ENCODE data around the gene SNU13.
"Not testable (repeated sequence)": the region's sequence is repeated elsewhere in the genome, so short reads cannot be mapped to it uniquely, and the experiment has no call there.

The SNU13 gene

DNA sequence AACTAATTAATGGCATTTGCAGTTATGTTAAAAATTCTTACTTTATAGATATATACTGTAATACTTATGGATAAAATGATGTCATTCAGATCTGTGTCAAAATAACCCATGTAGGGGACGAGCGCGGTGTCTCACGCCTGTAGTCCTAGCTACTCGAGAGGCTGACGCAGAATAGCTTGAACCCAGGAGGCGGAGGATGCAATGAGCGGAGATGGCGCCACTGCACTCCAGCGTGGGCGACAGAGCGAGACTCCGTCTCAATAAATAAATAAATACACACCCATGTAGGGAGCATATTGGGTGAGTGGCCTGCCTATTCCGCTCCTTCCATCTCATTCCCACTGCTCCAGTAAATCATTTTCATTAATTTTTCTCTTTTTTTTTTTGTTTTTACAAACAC, 7.1 kb downstream of the SNU13 start:
- DNase-seq (ENCODE audit: low spot score) = no peak

DNA sequence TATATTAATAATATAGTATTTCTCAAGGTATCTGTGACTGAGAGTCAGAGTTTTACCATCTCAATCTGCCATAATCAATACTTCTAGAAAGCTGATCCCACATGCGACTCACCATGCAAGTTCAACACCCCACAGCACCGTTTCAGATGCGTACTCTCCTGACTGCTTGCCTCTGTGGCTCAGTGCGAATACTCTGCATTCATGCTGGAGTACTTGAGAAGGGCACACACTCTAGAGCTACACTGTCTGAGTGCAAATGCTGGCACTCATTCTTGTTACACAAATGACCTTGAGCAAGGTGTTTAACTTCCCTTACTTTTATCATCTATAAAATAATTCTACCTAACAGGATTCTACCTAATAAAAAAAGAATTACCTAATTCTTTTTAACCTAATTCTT, 12.5 kb downstream of the SNU13 start:
- DNase-seq (ENCODE audit: low spot score) = no peak

DNA sequence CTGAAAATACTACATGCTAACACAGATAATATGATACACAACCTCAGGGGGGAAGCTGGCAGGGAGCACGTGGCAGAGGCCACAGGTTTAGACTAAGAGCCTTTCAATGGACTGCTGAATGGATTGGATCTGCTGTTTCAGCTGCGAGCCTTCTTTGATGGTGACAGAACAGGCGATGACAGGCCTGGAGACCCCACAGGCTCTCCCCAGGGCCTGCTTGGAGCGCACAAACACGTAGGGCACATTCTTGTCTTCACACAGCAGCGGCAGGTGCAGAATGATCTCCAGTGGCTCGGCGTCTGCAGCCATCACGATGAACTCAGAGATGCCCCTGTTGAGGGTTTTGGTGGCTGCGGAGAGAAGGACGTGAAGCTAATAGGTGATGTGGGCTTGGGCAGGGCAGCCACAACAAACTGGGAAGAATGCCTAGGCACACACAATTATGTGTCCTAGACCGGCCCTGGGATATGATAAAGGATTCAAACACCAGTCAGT, 13.8 kb downstream of the SNU13 start:
- no peak for DNase-seq (ENCODE audit: low spot score)

DNA sequence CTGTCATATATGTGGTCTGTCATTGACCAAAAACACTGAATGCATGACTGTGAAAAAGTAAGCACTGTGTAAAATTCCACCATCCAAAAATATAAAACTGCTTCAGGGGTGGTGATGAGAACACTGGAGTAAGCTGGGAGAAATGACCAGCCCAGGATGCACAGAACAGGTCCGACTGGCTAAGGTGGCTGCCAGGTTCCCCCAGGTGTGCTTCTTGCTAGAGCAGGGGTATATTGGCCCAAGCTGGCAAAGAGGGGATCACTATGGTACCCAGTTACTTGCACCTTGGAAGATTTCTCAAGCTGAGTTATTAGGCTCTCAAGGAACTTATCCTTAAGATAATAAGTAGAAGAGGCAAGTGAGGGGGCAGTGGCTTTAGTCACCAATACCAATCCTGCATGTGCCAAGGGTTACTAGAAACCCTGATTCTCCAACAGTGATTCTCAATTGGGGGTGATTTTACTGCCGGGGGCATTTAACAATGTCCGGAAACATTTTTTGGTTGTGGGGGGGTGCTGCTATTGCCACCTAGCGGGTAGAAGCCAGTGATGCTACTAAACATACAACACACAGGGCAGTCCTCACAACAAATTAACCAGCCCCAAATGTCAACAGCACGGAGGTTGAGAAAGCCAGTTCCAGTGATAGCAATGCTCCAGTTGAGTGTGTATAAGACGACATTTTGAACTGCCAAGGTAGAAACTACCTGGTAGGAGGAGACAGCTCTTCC, 15.7 kb downstream of the SNU13 start:
- no peak for DNase-seq (ENCODE audit: low spot score)

DNA sequence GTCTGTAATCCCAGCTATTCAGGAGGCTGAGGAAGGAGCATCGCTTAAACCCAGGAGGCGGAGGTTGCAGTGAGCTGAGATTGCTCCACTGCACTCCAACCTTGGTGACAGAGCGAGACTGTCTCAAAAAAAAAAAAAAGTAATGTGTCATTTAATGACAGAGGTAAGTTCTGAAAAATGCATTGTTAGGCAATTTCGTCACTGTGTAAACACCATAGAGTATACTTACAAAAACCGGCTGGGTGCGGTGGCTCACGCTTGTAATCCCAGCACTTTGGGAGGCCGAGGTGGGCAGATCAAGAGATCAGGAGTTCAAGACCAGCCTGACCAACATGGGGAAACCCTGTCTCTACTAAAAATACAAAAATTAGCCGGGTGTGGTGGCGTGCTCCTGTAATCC, 16.6 kb downstream of the SNU13 start:
- not testable (repeated sequence) for DNase-seq (ENCODE audit: low spot score)

DNA sequence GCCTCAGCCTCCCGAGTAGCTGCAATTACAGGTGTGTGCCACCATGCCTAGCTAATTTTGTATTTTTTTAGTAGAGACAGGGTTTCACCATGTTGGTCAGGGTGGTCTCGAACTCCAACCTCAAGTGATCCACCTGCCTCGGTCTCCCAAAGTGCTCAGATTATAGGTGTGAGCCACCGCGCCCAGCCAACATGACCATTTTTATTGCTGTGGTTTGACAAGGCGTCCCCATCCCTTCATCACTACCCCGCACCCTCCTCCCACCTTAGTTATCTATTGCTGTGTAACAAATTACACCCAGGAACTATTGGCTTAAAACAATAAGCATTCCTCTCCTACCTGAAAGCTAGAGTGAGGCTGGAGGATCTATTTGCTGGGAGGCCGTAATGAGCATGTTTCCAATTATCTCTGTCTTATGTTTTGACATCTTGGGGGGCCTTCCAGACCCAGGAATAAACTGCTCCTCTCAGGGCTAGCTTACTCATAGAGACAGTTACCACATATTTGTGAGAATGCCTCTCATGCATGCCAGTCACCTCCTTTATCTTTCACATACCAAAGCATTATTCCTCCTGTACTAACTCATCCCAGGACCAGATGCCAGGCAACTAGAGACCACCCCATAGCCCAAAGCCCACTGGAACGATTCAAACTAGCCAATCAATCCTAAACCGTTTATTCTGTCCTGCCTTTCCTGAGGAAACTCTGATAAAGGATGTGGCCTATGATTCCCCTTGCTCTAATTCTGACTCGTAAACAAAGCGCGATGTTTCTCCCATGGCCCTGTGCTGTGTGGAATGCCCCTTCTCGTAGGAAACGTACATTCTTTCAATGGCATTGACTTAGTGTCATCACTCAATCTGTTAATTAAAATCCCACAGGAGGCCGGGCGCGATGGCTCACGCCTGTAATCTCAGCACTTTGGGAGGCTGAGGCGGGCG, 19.4 kb downstream of the SNU13 start:
- DNase-seq (ENCODE audit: low spot score) = no peak

DNA sequence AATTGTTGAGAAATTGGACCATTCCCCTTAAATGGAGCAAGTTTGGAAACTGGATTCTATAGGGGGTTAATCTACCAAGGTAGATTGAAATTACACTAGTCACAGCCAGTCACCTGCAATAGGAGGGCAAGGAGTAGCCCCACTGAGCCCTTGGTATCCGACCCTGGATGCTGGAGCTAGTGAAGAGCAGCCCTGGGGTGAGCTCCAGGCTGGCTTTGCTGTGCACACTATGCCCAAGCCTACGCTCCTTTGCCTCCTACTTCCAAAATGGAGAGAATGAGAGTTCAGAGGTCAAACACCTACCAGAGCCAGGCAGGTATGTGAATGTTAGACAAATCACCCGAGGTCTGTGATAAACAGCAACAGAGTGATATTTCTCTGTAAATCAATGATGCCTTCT, 23.7 kb downstream of the SNU13 start:
- no peak for DNase-seq (ENCODE audit: low spot score)

DNA sequence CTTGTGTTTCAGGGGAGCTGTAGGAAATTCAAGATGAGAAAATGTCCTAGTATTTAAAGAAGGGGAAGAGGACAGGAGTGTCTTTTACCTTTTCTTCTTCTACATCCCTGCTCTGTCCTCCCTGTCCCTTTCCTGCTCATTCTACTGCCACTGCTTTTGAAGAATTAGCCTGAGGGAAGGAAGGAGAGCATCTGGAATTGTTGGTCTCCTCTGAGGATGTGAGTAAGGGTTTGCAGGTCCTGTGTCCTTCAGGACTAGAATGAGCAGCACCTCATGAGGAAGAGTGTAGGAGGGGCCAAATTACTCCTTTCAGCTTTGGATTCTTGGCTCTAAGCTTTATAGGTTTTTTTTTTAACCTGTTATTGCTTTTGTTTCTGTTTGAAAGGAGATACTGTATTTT, 24.2 kb downstream of the SNU13 start:
- no peak for DNase-seq (ENCODE audit: low spot score)

DNA sequence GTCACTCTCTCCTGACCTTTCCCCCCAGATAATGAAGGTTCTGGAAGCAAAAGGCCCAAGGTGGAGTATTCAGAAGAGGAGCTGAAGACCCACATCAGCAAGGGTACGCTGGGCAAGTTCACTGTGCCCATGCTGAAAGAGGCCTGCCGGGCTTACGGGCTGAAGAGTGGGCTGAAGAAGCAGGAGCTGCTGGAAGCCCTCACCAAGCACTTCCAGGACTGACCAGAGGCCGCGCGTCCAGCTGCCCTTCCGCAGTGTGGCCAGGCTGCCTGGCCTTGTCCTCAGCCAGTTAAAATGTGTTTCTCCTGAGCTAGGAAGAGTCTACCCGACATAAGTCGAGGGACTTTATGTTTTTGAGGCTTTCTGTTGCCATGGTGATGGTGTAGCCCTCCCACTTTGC, 25.1 kb downstream of the SNU13 start:
- not testable (repeated sequence) for DNase-seq (ENCODE audit: low spot score)

DNA sequence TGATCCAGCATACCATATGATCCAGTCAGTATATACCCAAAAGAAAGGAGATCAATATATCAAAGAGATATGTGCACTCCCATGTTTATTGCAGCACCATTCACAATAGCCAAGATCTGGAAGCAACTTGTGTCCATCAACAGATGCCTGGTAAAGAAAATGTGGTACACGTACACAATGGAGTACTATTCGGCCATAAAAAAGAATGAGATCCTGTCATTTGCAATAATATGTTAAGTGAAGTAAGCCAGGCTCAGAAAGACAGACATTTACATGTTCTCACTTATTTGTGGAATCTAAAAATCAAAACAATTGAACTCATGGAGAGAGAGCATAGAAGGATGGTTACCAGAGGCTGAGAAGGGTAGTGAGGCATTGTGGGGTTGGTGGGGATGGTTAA, 27.0 kb downstream of the SNU13 start:
- DNase-seq (ENCODE audit: low spot score) = no peak

DNA sequence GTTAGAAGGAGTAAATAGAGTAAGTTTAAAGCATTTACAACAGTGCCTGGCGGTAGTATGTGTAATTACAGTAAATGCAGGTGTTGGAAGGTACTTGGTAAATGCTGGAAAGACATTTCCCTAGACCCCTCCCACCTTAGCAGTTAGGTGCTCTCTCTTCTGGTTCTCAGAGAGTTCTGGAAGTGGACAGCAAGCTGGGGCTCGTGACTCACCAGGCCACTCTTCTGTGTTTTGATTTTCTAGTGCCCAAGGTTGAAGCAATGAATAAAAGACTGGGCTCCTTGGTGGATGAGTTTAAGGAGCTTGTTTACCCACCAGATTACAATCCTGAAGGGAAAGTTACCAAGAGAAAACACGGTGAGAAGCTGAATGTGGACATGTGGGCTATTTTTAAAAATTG, 27.6 kb downstream of the SNU13 start:
- DNase-seq (ENCODE audit: low spot score) = no peak

DNA sequence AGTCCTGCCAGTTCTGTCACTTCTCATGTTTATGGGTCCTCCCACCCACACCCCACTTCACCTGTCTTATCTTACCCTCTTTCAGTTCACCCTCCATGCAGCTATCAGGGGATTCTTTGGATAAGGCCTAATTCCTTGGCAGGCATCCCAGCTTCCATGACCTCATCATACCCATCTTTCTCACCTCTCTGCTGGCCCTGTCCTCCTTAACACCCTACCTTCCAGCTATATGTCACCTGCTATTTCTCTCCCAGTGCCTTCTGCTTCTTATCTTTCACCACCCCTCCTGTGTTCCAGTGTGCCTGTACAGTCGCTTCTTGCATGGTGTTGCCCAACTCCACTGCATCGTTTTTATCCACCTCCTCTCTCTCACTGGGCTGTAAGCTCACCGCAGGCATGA, 28.3 kb downstream of the SNU13 start:
- DNase-seq (ENCODE audit: low spot score) = no peak

DNA sequence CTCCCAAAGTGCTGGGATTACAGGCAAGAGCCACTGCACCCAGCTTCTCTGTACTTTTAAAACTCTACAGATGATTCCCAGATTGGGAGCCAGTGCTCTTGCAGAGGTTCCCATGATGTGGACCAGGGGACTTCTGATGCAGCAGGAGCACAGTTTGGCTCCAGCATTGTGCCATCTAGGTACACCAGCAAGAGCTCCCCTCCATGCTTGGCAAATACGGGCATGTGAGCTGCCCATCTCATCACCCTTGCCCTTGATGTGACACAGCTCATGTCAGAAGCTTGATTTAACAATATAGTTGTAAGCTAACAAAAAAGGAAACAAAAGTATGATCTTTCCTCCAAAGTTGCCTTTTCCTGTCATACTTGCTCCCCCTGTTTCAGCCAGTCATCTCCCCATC, 28.7 kb downstream of the SNU13 start:
- DNase-seq (ENCODE audit: low spot score) = no peak

DNA sequence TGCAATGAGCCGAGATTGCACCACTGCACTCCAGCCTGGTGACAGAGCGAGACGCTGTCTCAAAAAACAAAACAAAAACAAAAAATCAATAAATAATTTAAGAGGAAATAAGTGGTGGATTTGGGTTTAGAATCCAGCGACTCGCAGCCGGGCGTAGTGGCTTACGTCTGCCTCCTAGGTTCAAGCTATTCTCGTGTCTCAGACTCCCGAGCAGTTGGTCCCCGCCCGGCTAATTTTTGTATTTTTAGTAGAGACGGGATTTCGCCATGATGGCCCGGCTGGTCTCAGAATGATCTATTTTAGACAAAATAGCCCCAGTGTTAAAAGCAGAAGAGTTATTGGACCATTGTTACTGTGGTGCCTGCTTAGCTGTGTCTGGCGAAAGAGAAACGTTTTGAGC, 29.8 kb downstream of the SNU13 start:
- no peak for DNase-seq (ENCODE audit: low spot score)

DNA sequence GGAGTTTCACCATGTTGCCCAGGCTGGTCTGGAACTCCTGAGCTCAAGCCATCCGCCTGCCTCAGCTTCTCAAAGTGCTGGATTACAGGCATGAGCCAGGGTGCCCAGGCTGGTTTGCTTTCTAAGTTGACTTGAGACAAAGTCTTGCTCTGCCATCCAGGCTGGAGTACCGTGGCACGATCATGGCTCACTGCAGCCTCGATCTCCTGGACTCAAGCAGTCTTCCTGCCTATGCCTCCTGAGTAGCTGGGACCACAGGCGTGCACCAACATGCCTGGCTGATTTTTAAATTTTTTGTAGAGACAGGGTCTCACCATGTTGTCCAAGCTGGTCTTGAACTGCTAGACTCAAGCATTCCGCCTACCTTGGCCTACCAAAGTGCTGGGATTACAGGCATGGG, 31.0 kb downstream of the SNU13 start:
- DNase-seq (ENCODE audit: low spot score) = no peak

DNA sequence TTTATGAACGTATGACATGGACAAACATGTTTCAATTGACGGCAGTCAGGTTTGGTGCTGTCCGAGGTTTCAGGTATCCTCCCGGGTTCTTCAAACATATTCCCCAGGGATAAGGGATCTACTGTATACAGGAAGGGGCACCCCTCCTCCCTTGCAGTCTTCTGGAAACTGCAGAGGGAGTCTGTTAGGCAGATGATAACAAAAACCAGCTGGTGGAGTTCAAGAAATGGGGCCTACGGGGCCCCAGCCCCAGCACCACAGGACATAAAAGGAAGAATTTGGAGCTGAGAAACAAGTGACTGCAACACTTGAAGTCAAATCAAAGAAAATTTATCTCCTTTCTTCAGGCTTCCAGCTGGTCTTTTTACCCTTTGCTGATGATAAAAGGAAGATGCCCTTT, 32.1 kb downstream of the SNU13 start:
- DNase-seq (ENCODE audit: low spot score) = no peak

DNA sequence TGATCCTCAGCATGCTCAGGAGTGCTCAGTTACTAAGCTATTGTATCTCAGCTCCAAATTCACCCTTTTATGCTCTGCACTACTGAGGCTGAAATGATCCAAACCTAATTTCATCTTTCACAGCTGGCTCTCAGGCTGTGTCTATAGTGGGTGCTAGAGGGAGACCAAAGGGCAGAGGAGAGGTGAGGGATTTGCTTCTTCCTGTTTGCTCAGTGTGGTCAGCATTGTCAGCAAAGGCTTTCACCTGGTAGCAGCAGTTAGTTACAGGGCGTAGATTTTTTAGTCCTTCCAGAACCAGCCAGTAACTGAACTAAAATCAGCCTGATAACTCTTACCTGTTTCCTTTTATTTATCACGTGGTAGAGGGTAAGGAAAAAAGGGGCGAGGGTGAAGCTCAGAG, 34.3 kb downstream of the SNU13 start:
- DNase-seq (ENCODE audit: low spot score) = no peak

DNA sequence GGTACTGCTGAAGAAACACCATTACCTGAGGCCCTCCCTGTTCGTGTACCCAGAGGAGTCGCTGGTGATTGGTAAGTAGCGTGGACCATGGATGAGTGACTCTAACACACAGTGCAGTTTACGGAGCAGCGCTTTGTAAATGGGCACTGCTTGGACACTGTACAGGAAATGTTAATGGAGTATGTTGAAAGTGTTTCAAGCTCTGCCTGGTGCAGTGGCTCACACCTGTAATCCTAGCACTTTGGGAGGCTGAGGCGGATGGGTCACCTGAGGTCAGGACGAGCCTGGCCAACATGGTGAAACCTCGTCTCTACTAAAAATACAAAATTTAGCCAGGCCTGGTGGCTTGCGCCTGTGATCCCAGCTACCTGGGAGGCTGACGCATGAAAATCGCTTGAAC, 37.8 kb downstream of the SNU13 start:
- DNase-seq (ENCODE audit: low spot score) = no peak

DNA sequence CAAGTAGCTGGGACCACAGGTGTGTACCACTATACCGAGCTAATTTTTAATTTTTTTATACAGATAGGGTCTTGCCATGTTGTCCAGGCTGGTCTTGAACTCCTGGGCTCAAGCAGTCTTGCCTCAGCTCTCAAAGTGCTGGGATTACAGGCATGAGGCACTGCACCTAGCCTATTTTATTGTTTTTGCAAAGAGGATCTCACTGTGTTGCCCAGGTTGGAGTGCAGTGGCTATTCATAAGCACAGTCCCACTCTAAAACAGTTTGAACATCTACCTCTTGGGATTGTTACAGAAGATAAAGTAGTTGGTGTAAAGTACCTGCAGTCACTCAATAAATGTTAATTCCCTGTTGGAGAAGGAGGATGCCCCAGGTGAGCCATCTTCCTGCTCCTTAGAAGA, 38.4 kb downstream of the SNU13 start:
- DNase-seq (ENCODE audit: low spot score) = no peak

DNA sequence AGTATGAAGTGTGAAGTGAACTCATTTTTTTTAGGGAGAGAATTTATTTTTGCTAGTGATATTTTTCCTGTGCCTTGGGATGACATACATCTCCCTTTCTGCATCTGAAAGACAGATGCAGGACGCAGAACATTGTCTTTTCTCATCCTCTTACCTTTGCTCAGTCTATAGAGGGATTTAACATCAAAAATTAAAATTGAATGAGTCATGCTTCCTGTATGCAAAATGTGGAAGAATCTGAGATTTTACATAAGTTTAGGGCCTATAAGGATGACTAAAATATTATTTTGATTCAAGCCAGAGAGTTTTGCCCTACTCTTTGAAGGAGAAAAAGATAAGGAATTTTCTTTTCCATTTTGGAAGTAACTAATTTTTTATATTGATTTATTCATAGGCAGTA, 40.2 kb downstream of the SNU13 start:
- DNase-seq (ENCODE audit: low spot score) = no peak

DNA sequence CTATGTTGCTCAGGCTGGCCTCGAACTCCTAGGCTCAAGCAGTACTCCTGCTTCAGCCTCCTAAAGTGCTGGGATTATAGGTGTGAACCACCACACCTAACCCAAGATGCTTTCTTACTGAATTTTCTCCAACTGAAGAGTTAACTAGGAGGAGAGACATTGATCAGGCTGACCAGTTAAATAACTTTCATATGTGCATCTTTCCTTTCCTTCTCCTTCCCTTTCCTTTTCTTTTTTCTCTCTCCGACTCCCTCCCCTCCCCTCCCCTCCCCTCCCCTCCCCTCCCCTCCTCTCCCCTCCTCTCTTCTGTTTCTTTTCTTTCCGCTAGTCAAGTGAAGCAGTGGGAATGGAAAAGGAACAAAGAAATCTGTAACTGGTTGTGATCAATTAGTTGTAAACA, 40.9 kb downstream of the SNU13 start:
- no peak for DNase-seq (ENCODE audit: low spot score)

DNA sequence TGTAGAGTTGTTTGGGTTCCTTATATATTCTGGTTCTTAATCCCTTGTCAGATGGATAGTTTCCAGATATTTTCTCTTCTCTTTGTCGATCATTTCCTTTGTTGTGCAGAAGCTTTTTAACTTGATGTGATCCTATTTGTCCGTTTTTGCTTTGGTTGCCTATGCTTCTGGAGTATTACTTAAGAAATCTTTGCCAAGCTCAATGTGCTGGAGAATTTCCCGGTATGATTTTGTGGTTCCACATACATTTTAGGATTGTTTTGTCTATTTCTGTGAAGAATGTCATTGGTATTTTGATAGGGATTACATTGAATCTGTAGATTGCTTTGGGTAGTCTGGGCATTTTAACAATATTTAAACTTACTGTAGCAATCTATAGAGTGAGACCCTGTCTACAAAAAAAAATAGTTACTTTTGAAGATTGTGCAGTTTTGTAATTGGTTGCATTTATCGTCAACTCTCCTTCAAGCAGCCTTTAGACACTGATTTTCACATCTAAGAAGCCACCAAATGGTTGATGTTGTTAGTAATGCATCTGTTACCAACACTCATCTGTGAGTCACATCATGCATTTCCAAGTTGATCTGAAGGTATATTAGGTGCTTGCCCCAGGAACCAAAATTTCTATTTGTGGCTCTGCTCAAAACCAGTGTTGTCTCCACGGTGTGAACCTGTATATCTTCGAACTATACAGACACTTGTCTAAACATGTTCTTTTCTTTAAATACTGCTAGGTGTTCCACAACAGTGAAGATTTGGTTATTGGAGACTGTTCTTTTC, 46.1 kb downstream of the SNU13 start:
- DNase-seq (ENCODE audit: low spot score) = no peak

DNA sequence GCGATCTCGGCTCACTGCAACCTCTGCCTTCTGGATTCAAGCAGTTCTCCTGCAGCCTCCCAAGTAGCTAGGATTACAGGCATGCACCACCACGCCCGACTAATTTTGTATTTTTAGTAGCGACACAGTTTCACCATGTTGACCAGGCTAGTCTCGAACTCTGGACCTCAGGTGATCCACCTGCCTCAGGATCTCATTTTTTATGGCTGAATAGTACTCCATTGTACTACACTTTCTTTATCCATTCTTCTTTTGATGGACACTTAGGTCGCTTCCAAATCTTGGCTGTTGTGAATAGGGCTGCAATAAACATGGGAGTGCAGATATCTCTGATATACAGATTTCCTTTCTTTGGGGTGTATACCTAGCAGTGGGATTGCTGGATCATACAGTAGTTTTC, 46.8 kb downstream of the SNU13 start:
- DNase-seq (ENCODE audit: low spot score) = no peak
